AG08395 (cell line): ENCODE measurements around the gene CSAD.
"Not testable (repeated sequence)": the region's sequence is repeated elsewhere in the genome, so short reads cannot be mapped to it uniquely, and the experiment has no call there.

Experiments
- DNase-seq: peaks from one replicate; pipeline ENCODE4 v3.0.0; 2012; ENCODE audit warnings: mixed read lengths, low spot score

CSAD gene

GRCh38 chr12:53217931-53218307, 37.2 kb upstream of the CSAD start:
- DNase-seq = no peak

GRCh38 chr12:53217051-53217930, 36.6 kb upstream of the CSAD start:
- peak; percentile 45 for DNase-seq

DNA sequence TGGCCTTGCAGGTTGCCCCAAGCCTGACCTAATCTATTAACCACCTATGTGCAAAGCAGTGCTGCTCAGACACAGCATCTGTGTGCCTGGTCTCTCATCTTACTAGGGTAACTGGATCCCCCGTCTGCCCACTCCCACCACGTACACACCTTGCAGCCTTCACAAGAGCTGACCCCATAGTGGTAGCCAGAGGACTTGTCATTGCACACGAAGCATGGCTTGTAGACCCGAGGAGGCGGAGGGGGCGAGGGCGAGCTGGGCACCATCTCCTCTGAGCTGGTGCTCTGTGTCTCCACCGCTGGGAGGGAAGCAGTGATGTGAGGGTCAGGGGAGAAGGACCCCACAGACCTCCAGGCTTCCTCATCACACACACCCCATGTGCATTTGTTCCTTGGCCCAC, 34.8 kb upstream of the CSAD start:
- DNase-seq = no peak

DNA sequence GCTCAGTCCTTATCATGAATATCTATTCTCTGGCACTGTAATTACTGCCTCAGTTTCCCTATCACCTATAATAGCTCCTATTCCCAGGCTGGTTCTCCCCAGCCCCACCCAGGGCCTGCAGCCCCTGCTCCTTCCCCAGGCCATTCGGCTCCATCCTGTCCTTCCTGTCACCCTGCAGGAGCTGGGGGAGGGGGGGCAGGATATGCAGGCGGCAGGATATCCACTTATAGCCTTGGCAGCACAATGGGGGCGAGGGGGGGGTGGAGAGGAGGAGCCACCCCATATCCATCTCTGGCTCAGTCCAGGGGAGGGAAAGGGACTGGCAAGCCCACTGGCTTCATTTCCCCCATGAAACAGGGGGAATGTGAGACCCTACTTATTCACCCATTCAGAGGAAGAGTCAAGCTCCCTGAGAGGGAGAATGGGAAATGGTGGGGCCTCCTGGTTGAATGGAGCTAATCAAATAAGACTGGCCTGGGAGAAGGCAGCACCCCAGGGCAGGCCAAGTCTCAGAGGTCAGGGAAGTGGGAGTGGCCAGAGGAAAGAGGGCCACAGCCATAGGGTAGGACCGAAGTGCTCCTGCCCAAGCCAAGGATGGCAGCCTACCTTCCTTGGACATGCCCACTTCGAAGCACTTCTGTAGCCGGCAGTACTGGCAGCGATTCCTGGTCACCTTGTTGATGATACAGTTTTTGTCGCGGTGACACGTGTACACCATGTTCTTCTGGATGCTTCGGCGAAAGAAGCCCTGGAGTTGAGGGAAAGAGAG, 34.1 kb upstream of the CSAD start:
- no peak for DNase-seq

- DNase-seq = no peak
Measured at GRCh38 chr12:53214221-53214620, 33.5 kb upstream of the CSAD start.

GRCh38 chr12:53213348-53213747, 32.6 kb upstream of the CSAD start:
- DNase-seq = peak; percentile 78

DNA sequence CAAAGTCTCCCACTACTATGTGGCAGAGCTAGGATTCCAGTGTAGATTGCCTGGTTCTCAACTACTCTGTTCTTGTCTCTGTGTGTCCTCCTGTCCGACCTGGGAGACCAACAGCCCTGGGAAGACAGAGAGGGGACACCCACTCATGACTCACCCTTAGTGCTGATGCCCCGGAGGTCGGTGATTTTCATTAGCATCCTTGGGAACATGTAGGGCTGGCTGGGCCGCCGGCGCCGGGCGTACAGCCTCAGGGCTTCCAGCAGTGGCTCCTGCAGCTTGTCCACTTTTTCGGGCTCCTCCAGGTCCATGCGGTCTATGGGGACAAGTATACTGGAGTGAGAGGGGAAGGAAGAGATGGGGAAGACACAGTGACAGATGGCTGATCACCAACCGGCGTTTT, 32.2 kb upstream of the CSAD start:
- no peak for DNase-seq

GRCh38 chr12:53211476-53212381, 31.0 kb upstream of the CSAD start:
- DNase-seq = no peak

DNA sequence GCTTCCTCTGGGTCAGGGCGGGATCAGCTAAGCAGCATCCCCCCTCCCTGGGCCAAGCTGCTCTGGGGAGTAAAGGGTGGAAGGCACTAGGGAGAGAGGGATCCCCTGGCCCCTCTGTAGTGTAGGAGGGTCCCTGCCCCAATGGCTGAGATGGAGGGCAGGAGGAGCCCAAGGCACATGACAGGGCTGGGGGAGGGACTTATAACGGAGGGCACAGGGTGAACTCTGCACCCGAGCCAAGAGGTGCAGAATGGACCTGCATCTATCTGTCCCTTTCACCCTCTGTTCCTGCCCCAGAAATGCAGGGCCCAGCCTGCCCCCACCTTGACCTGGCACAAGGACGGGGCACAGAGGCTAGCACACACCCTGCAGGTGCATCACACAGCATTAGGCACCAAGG, 30.1 kb upstream of the CSAD start:
- no peak for DNase-seq

- no peak for DNase-seq
Measured at GRCh38 chr12:53208877-53209463, 28.2 kb upstream of the CSAD start.

GRCh38 chr12:53208435-53208834, 27.7 kb upstream of the CSAD start:
- DNase-seq = no peak

GRCh38 chr12:53207042-53207441, 26.3 kb upstream of the CSAD start, which contains the start of gene ITGB7:
ITGB7 (minus strand) TSS chr12:53207251; CDS start chr12:53200443, 6,808 bp downstream.
- no peak for DNase-seq

- peak; percentile 97 for DNase-seq
Measured at GRCh38 chr12:53205747-53206419, 25.2 kb upstream of the CSAD start.

GRCh38 chr12:53204351-53204750, 23.6 kb upstream of the CSAD start:
- DNase-seq = no peak

- not testable (repeated sequence) for DNase-seq
Measured at GRCh38 chr12:53202316-53202715, 21.6 kb upstream of the CSAD start.

GRCh38 chr12:53201639-53202038, 20.9 kb upstream of the CSAD start:
- DNase-seq = no peak

DNA sequence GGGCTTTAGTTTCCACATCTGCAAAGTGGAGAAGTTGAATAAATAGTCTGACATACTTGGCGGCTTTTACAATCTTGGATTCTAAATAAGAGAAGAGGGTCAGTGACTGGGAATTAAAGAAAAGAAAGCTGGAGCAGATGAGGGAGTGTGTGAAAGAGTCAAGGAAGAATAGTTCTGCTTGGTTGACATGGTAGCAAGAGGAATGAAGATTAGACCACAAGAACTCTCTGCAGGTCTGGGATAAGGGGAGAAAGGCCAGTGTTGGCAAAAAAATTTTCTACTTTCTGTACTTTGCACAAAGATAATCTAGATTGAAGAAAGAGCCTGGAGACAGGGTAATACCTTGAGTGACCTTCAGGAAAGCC, 20.4 kb upstream of the CSAD start:
- DNase-seq = peak; percentile 35

GRCh38 chr12:53200458-53201176, 19.9 kb upstream of the CSAD start:
- no peak for DNase-seq

DNA sequence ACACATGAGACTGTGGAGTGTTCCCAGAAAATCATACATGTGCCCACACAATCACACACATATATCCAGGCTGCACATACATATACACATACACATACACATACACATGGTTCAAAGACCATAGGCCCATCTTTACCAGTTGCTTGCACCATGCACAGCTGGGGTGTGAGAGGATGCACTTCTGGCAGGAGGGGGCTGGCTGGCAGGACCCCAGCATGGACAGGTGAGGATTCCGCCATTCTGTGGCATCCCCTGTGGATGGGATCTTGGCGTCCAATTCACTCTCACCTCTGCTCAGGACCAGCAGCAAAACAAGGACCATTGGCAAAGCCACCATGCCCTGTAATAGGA, 19.4 kb upstream of the CSAD start:
- no peak for DNase-seq

- no peak for DNase-seq
Measured at GRCh38 chr12:53199700-53200099, 19.0 kb upstream of the CSAD start.
